ENCODE data around the gene PIEZO2. TPM values are rescaled to one million over a fixed set of nuclear protein-coding genes. Genes with fewer than 3 reads are reported as not detected.
"Not testable (repeated sequence)": the region's sequence is repeated elsewhere in the genome, so short reads cannot be mapped to it uniquely, and the experiment has no call there.

The PIEZO2 gene
- polyA plus RNA-seq, 1 experiment: 2.8 TPM

- Histone ChIP-seq H3K9me3 (ENCODE audit: control insufficient read depth, insufficient read depth, low read length) (peaks cover 3% of the 10 kb centered on the region; the same call in 1 of the 2 replicates), H3K27ac (ENCODE audit: low read depth, low read length) (no peak overlapping the region), H3K27me3 (ENCODE audit: control insufficient read depth, insufficient read depth, low read length) (peaks cover 46% of the 10 kb centered on the region), H3K4me3 (ENCODE audit: low read depth, low read length) (no peak overlapping the region)
- POLR2A ChIA-PET: no interaction called here
- no peak for DNase-seq (ENCODE audit: low read depth, low spot score)
- TF ChIP-seq CTCF (IDR thresholded peaks at IDR 0.05; ENCODE audit: low read depth, low read length): no peak
- CTCF ChIA-PET: interaction anchor here (1.0 to 1.5 kb wide), 4 partner anchors 9 to 294 kb away, joined by 3 to 10 read pairs (median 4); no protein-coding TSS in a partner anchor
These were observed 3.8 kb downstream of the PIEZO2 start for GRCh38 chr18:11145413-11146191.

- no peak for TF ChIP-seq CTCF (IDR thresholded peaks at IDR 0.05; ENCODE audit: low read depth, low read length)
- Histone ChIP-seq H3K9me3 (ENCODE audit: control insufficient read depth, insufficient read depth, low read length) (no peaks in the 10 kb centered on the region), H3K4me3 (ENCODE audit: low read depth, low read length) (no peak overlapping the region), H3K27ac (ENCODE audit: low read depth, low read length) (no peak overlapping the region), H3K27me3 (ENCODE audit: control insufficient read depth, insufficient read depth, low read length) (no peaks in the 10 kb centered on the region)
- no peak for DNase-seq (ENCODE audit: low read depth, low spot score)
- POLR2A ChIA-PET: no interaction called here
- CTCF ChIA-PET: interaction anchor here (1.4 kb wide), 1 partner anchor 17 kb away, joined by 6 read pairs; no protein-coding TSS in a partner anchor
These were observed 12.0 kb downstream of the PIEZO2 start for GRCh38 chr18:11137400-11137799.

DNA sequence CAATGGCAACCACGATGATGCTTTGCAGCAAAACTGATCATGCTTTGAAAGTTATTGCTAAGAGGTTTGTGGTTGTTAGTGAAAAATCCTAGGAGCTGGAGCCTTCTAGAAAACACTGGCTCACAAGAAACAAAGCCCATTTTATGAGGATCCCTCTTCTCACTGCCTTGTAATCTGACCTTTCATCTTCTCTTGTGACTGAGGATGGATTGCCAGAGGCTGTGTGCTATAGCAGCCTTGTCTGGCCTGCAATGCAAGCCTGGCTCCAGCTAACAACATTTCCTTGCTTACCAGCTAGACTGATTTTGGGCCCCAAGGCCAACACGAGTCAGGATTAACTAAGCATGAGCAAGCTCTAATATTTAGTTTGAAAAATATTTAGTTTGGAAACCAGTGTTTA, 13.1 kb downstream of the PIEZO2 start:
- POLR2A ChIA-PET: no interaction called here
- Histone ChIP-seq H3K9me3 (ENCODE audit: control insufficient read depth, insufficient read depth, low read length) (no peaks in the 10 kb centered on the region), H3K27ac (ENCODE audit: low read depth, low read length) (no peak overlapping the region), H3K27me3 (ENCODE audit: control insufficient read depth, insufficient read depth, low read length) (no peaks in the 10 kb centered on the region), H3K4me3 (ENCODE audit: low read depth, low read length) (no peak overlapping the region)
- CTCF ChIA-PET: interaction anchor here (1.0 to 1.4 kb wide), 2 partner anchors 18 to 576 kb away, joined by 3 to 6 read pairs; no protein-coding TSS in a partner anchor
- TF ChIP-seq CTCF (IDR thresholded peaks at IDR 0.05; ENCODE audit: low read depth, low read length): no peak
- DNase-seq (ENCODE audit: low read depth, low spot score): no peak

- H3K9me3 ChIP-seq (ENCODE audit: control insufficient read depth, insufficient read depth, low read length): no peaks in the 10 kb centered on the region
- H3K27me3 ChIP-seq (ENCODE audit: control insufficient read depth, insufficient read depth, low read length): no peaks in the 10 kb centered on the region
- no peak overlapping the region for H3K27ac ChIP-seq (ENCODE audit: low read depth, low read length)
- DNase-seq (ENCODE audit: low read depth, low spot score): no peak
- no peak for TF ChIP-seq CTCF (IDR thresholded peaks at IDR 0.05; ENCODE audit: low read depth, low read length)
- no peak overlapping the region for H3K4me3 ChIP-seq (ENCODE audit: low read depth, low read length)
- ChIA-PET POLR2A (no interaction called here), CTCF (interaction anchor here (1.2 to 1.4 kb wide), 2 partner anchors 19 to 284 kb away, joined by 4 to 6 read pairs; no protein-coding TSS in a partner anchor)
These were observed 14.4 kb downstream of the PIEZO2 start for GRCh38 chr18:11134940-11135339.

- DNase-seq (ENCODE audit: low read depth, low spot score); CTCF ChIA-PET; POLR2A ChIA-PET: not testable (repeated sequence)
These were observed 20.3 kb downstream of the PIEZO2 start for GRCh38 chr18:11129059-11129458.

More at GRCh38 chr18:11129059-11129458, 20.3 kb downstream of the PIEZO2 start:
- H3K27me3 ChIP-seq (ENCODE audit: control insufficient read depth, insufficient read depth, low read length); H3K27ac ChIP-seq (ENCODE audit: low read depth, low read length); H3K4me3 ChIP-seq (ENCODE audit: low read depth, low read length); H3K9me3 ChIP-seq (ENCODE audit: control insufficient read depth, insufficient read depth, low read length): not testable (repeated sequence)
